Memory B cell (primary cell): ENCODE results near the gene NRSN2.

Experiments
- ATAC-seq: fragments of 150-1000 bp; cut with Tn5 transposase; 2 replicates; pipeline ENCODE4 v1.10.0; 2021; ENCODE audit warnings: low read depth, mild to moderate bottlenecking, moderate library complexity
- DNase-seq, 2 donors: peaks; one replicate each; pipeline ENCODE4 v3.0.0; 2022; ENCODE audit warnings: low spot score in 2 of 2
- H3K27ac Mint-ChIP-seq: one replicate; pipeline ENCODE4 v1.8.0; 2022; ENCODE audit warnings: mild to moderate bottlenecking, moderate library complexity, mixed read lengths
- H3K27me3 Mint-ChIP-seq: one replicate; pipeline ENCODE4 v1.8.0; 2022; ENCODE audit warnings: mixed read lengths
- H3K36me3 Mint-ChIP-seq: one replicate; pipeline ENCODE4 v1.8.0; 2022; ENCODE audit warnings: mild to moderate bottlenecking, mixed read lengths
- H3K4me1 Mint-ChIP-seq: one replicate; pipeline ENCODE4 v1.8.0; 2022; ENCODE audit warnings: mixed read lengths
- H3K4me3 Mint-ChIP-seq: one replicate; pipeline ENCODE4 v1.8.0; 2022; ENCODE audit warnings: mild to moderate bottlenecking, moderate library complexity, mixed read lengths
- H3K9me3 Mint-ChIP-seq: one replicate; pipeline ENCODE4 v1.8.0; 2022; ENCODE audit warnings: mixed read lengths

Gene NRSN2

GRCh38 chr20:400454-401275 lies 53.8 kb downstream of the NRSN2 start:
- ATAC-seq (no peak), DNase-seq (no peak)
- H3K9me3 Mint-ChIP-seq = no peaks in the 10 kb centered on the region
- H3K27me3 Mint-ChIP-seq = no peaks in the 10 kb centered on the region
- no peak overlapping the region for H3K4me3 Mint-ChIP-seq
- H3K27ac Mint-ChIP-seq = no peak overlapping the region
- H3K4me1 Mint-ChIP-seq = peaks cover 14% of the 10 kb centered on the region
- H3K36me3 Mint-ChIP-seq = peaks cover 2% of the 10 kb centered on the region

GRCh38 chr20:401682-402495 lies 55.0 kb downstream of the NRSN2 start:
- ATAC-seq = no peak
- no peaks in the 10 kb centered on the region for H3K9me3 Mint-ChIP-seq
- no peaks in the 10 kb centered on the region for H3K27me3 Mint-ChIP-seq
- peak overlapping the region; percentile 50 for H3K27ac Mint-ChIP-seq
- DNase-seq = no peak
- peaks cover 16% of the 10 kb centered on the region for H3K4me1 Mint-ChIP-seq
- peaks cover 2% of the 10 kb centered on the region for H3K36me3 Mint-ChIP-seq
- peak overlapping the region; percentile 14 for H3K4me3 Mint-ChIP-seq

GRCh38 chr20:402496-402885 lies 55.6 kb downstream of the NRSN2 start:
- Mint-ChIP-seq H3K9me3 (no peaks in the 10 kb centered on the region), H3K27me3 (no peaks in the 10 kb centered on the region), H3K27ac (no peak overlapping the region), H3K36me3 (peaks cover 2% of the 10 kb centered on the region), H3K4me3 (peak overlapping the region; percentile 17), H3K4me1 (peaks cover 21% of the 10 kb centered on the region)
- peak; percentile 68 for ATAC-seq
- DNase-seq = no peak

DNA sequence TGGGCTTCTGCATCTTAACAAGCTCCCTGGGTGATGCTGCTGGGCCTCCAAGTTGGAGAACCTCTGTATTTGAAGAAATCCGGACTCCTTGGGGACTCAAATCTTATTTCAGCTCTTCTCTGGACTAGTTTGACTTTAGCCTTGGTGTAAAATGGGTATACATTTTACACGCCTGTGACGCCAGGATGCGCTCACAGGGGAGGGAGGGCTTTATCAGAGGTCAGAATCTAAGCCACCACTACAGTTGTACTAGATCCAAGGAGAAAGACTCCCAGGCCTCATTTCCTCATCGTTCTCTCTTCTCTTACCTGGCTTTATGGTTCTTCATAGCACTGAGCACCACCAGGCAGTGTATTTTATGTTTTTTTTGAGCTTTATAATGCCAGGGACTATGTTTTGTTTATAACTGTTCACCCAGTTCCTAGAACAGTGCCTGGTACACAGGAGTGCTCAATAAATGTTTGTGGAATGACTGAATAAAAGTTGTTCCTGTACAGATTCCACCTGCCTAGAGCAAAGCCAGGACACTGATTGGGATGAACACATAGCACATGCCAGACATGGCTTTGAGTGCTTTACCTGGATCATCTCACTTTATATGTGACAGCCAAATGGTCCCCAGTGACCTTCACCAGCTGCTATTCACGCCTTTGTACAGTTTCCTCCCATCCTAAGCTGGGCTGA lies 56.1 kb downstream of the NRSN2 start:
- H3K4me1 Mint-ChIP-seq = peaks cover 21% of the 10 kb centered on the region
- H3K27ac Mint-ChIP-seq = peak overlapping the region; percentile 72
- DNase-seq = no peak
- peaks cover 2% of the 10 kb centered on the region for H3K36me3 Mint-ChIP-seq
- ATAC-seq = no peak
- no peaks in the 10 kb centered on the region for H3K9me3 Mint-ChIP-seq
- peak overlapping the region; percentile 24 for H3K4me3 Mint-ChIP-seq
- no peaks in the 10 kb centered on the region for H3K27me3 Mint-ChIP-seq

GRCh38 chr20:403582-403957 lies 56.7 kb downstream of the NRSN2 start:
- H3K27ac Mint-ChIP-seq = peak overlapping the region; percentile 72
- ATAC-seq (no peak), DNase-seq (no peak)
- no peak overlapping the region for H3K4me3 Mint-ChIP-seq
- peaks cover 21% of the 10 kb centered on the region for H3K4me1 Mint-ChIP-seq
- no peaks in the 10 kb centered on the region for H3K9me3 Mint-ChIP-seq
- H3K36me3 Mint-ChIP-seq = peaks cover under 1% of the 10 kb centered on the region
- H3K27me3 Mint-ChIP-seq = no peaks in the 10 kb centered on the region

DNA sequence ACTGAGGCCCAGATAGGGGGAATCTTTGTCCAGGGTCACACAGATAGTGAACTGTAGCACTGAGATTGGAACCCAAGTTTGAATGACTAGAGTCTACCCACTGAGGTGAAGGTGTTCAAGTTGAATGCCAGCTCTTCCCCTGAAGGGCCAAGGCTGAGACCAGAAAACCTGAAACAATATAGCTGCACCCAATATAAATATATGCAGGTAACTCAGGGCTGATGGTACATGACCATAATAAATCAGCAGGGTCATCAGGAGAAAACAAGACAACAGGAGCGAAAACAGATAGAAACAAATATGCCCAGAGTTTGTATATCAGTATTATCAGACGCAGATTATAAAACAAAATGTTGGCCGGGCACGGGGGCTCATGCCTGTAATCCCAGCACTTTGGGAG lies 57.2 kb downstream of the NRSN2 start:
- DNase-seq (no peak), ATAC-seq (no peak)
- H3K4me1 Mint-ChIP-seq = peaks cover 25% of the 10 kb centered on the region
- H3K9me3 Mint-ChIP-seq = no peaks in the 10 kb centered on the region
- H3K4me3 Mint-ChIP-seq = no peak overlapping the region
- no peaks in the 10 kb centered on the region for H3K27me3 Mint-ChIP-seq
- no peaks in the 10 kb centered on the region for H3K36me3 Mint-ChIP-seq
- H3K27ac Mint-ChIP-seq = no peak overlapping the region
